HG03103 (cell line): ENCODE results near the gene PTPRN2.
"Not testable (repeated sequence)": the region's sequence is repeated elsewhere in the genome, so short reads cannot be mapped to it uniquely, and the experiment has no call there.

Experiments used
- ATAC-seq: cut with Tn5 transposase; IDR thresholded peaks from one replicate; pipeline ENCODE4 v1.9.1; 2021; ENCODE audit warnings: low read depth; ENCODE audit not compliant: unreplicated experiment

Gene PTPRN2

DNA sequence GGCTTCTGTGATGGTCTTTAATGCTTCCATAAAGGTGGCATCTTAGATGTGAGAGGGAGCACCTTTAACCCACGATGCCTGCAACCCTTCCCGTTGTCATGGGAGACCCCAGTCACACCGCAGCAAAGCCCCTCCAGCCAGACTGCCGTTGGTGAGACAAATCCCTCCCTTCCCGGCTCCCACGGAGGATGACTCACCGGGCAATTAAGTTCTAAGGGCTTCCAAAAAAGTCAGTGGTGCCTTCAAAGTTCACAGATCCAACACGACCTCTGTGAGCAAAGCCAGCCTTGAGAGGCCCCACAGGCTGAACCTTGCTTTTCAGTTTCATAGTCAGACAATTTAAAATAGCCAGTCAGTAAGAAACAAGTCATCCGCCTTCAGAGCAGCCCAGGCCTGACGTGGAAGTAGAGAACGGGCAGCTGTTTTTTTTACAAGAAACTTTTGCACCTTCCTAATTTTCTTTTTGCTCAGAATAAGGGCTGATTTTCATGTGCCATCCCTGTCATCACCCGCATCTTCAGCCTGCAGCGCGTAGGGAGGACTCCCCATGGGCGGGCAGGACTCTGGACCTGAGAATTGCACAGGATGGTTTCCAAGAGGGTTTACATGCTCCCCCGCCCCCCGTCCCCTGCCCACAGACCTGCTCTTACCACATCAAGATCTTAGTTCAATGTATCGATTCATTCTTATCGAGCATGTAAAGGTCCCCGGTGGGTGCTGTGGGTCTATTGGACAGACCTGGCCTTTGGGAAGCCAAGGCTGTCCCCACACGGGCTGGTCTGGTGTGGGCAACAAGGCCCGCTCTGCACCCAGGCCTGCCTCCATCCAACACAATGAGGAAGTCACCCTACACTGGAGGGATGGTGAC lies 916.9 kb downstream of the PTPRN2 start:
- ATAC-seq, result no peak

DNA sequence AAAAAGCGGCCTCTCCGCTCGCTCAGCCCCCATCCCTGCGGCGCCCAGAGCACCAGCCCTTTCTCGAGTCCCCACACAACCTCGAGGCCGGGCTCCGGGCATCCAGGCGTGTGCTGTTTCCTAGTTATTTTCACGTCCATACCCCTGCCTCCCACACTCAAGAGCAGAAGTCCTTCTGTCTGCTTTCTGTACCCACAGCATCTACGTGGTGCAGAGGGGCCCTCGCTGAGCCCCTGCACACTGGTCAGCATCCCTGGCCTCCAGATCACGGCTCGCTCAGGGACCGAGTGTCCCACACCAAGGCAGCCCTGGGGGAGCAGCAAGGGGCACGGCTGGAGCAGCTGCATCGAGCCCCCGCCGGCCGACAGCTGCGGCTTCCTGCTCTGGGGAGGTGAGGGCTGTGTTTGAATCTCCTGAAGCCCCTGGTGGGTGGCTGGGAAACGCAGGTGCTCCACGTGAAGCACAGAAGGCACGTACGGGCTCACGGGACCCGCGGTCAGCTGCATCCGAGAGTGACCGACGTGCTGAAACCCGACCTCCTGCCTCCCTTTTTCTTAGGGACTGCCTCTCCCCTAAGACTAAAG lies 917.8 kb downstream of the PTPRN2 start:
- no peak for ATAC-seq

DNA sequence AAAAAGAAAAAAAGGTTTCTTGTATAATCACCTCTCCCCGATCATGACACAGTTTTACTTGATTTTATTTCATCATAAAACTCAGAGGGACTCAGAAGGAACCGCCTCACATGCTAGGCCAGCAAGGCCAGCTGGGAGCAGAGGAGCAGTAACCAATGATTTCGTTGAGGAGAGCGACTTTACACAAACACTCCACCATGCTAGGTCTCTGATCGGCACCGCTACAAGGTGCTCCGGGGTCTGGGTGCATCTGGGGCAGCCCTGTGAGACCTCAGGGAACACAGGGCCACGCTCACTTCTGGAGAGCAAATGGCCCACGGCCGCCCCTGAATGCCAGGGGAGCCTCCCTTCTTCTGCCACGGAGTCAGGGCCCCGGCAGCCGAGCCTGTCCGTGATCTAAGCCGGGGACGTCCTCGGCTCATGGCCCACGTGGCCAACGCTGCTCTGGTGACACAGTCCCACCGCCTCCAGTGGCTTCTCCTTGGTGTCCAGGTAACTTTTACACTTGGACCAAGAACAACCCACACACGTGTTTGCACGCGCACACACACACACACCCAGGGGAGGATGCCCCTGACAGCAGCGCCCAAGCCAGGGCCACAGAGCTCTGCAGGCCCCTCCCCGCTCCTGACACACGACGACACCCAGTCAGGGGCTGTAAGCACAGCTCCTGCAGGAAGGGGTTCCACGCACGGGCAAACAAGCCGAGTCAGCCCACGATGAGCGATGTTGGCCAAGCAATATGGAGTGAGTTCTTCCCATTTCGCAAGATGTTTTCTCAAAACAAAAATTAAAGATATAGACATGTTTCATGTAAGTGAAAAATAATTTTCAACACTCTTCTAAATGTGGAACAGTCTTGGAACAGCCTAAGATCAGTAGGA lies 918.5 kb downstream of the PTPRN2 start:
- no peak for ATAC-seq

DNA sequence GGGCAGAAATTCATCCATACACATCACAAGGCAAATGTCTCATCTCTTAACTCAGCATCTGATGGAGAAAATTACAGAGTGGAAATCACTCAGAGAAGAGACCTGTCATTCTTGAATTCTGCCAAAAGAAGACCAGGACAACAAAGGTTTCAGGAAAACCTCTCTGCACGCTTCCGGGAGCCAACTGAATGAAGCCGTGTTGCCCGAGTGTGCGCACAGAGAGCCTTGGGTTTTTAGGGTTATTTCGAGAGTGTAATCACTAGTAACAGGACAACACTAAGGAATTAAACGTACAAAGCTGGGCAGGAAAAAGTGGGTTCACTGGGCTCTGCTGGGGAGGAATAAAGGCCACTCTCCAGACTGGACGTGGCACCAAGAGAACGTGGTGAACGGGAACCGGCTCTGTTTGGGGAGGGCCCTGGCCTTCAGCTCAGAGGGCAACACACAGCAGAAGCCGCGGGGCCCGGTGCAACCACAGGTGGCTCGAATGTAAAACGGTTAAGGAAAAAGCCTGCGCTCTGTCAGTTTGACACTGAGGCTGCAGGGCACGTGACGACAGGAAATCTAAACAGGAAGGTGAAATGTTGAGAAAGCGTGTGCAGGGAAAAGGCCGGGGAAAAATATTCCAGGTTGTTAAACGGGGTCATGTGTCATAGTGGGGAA lies 919.3 kb downstream of the PTPRN2 start:
- no peak for ATAC-seq

DNA sequence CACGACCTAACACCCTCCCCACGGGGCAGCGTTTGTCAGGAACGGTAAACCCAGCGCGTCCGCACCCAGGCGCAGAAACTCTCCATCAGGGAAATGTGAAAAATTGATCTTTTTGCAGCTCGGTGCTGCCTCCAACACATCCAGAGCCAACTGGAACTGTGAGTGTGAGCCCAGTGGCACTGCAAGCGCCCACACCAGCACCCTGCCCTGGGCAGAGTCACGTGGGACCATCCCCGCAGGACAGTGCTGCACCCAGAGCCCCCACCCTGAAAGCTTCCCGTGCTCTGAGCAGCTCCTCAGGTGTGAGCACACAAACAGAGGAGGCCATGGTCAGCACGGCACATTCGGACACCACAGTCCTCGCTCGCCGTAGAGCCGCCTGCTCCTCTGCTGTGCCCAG lies 919.9 kb downstream of the PTPRN2 start:
- ATAC-seq, result no peak

DNA sequence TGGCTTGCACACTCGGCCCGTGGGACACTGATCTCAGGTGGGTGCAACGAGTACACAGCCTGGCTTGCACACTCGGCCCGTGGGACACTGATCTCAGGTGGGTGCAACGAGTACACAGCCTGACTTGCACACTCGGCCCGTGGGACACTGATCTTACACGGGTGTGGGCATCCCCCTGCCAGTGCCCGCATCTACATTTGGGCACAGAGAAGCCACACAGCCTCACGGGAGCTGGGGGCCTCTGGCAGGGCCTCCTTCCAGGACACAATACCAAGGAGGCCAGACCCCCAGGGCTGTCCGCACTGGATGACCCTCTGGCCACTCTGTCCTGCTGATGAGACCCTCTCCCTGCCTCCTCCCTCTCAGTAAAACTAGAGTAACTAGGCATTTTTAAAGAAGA lies 920.4 kb downstream of the PTPRN2 start:
- no peak for ATAC-seq

DNA sequence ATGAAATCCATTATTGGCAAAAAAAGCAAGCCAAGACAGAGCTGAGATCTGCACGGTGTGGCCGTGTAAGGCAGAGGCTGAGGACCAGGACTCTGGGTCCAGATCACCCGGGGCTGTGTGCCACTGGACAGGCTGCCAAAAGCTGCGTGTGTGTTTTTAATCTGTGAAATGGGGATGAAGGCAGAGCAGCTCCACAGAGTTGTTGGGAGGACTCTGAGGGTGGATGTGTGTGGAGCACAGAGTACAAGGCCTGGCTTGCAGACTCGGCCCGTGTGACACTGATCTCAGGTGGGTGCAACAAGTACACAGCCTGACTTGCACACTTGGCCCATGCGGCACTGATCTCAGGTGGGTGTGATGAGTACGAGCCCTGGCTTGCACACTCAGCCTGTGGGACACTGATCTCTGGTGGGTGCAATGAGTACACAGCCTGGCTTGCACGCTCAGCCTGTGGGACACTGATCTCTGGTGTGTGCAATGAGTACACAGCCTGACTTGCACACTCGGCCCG lies 921.0 kb downstream of the PTPRN2 start:
- ATAC-seq, result no peak

DNA sequence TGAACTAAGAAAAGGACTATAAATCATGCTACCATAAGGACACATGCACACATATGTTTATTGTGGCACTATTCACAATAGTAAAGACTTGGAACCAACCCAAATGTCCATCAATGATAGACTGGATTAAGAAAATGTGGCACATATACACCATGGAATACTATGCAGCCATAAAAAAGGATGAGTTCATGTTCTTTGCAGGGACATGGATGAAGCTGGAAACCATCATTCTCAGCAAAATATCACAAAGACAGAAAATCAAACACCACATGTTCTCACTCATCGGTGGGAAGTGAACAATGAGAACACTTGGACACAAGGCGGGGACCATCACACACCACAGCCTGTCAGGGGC lies 922.0 kb downstream of the PTPRN2 start:
- not testable (repeated sequence) for ATAC-seq

DNA sequence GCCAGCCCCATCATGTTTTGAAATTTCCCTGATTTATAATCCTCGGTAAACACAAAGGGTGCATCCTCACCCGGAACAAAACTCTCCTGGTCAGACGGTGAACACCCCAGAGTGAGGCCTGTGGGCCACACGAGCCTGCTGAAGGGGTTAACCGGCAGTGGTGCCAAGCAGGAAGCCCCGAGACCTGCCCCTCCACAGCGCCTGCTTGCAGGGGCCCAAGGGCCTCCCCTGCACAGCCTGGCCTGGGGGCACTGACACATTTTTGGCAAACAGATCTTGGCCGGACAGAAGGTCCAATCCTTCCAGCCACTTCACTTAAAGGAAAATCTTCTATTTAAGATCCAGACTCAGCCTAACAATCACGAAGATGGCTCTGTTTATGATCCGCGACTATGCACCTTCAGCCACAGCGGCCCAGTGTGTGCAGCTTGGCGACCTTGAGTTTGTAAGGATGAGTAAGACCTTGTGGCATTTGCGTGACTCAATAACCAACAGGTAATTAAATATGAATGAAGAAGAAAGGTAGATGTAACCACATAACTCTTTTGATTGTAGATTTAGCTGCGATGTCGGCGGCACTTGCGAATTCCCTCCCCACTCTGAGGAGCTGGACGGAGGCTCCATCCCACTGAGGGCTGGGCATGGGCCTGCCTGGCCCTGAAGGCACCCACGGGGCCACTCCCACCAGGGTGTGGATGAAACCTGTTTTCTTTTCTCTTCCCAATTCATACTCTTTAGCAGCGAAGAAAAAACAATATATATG lies 922.6 kb downstream of the PTPRN2 start:
- no peak for ATAC-seq

DNA sequence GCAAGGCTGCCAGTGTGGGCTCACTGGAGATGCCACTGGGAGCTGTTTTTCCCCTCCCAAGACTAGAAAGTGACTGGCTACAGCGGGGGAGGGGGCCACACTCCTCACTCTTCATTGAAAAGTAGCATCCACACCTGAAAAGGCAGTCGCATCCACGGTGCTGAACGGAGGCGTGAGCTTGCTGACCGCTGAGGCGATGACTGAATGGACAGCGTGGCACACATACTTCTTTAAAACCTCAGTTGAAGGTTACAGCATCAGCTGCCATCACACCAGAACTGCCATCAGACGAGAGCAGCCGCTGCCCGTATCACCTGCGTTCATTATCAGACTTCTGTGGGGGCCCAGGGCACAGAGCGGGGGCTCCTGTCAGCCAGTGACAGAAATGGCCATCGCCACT lies 923.6 kb downstream of the PTPRN2 start:
- no peak for ATAC-seq

DNA sequence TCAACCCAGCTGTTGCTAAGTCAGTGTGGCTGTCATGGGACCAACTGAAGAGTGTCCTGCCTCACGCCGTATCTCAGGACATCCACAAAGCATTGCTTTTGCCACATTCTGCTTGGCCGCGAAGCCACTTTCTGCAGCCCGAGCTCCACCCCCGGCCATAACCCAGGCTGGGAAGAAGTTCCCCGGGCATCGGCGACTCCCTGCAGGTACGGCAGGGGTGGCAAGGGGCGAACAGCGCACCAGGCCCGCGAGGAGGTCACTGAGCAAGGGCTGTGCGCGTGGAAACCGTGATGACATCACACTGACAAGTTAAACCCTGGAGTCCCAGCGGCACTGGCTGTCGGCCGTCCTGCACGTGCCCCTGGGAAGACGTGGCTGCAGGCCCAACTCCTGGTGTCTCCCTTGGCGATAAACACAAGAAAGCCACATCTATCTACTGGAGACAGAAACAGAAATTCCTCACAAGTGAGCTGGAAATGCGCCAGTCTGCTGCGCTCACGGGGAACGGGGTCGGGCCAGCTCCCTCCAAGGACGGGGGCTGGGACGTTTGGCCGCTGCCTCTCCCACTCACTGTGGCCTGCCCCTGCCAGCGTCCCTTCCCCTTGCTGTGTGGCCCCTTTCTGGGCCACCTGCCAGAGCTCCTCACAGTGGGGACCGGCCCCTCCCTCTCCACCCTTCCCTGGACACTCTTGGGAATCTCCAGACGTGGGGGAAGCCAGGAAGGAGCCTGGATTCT lies 924.5 kb downstream of the PTPRN2 start:
- ATAC-seq, result no peak

DNA sequence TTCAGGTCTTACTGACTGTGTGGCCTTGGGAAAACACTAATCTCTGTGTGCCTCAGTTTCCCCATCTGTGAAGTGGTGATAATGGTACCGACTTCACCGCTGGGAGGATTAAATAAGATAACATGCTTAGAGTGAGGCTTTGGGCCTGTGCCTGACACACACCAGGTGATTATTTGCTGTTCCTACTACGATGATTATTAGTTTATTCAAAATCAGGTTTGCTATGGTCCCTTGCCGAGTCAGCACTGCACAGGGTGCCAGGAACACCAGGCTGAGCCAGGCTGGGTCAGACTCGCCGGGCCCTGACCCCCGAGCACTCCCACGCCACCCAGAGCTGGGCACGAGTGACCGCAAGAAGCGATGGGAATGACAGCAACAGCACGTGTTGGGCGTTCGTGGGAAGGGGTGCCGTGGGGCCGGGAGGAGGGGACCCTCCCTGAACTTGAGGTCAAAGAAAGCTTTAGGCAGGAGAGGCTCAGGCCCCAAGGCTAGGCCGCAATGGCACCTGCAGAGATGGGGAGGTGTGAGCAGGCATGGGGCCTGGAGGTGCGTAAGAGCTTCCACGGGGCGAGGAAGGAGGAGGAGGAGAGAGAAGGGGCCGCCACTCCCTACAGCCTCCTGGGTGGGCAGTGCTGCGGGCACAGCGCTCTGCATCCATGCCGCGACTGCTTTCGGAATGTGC lies 925.4 kb downstream of the PTPRN2 start:
- ATAC-seq, result no peak

DNA sequence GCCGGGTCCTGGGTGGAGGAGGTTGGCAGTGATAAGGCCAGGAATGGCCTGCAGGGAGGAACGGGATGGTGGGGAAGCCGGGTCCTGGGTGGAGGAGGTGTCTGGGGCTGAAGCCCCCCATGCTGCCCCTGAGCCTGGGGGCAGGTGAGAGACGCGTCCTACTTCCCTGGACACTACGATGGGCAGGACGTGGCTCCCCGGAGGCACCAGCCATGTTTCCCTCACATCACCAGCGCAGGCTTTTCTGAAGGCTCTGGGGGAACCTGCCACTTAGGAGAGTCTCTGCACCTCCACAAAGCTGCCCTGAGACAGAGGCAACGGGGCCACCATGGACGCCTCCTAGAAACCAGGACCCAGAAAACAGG lies 926.0 kb downstream of the PTPRN2 start:
- no peak for ATAC-seq

DNA sequence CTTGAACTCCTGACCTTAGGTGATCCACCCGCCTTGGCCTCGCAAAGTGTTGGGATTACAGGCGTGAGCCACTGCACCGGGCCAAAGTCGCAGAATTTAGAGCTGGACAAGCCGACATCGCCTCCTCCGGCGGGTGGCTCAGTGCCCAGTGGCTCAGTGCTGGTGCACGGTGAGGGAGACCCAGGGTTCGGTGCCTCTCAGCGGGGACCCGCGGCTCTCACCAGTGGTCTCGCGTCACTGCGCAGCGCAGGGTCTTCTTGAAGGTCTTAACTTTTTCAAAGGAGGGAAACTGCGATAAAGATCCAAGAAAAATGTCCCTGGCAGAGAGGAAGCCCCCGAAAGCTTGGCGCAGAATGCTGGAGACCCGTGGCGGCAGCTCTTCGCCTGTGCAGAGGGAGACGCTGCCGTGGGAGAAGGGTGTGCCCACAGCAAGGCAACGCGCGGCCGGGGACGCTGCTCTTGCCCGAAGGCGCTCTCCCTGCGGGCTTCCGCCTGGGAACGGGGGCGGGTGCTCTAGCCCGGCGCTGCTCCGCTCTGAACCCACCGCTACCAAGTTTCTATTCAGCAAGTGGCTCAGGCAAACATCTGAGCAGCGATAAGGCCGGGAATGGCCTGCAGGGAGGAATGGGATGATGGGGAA lies 926.5 kb downstream of the PTPRN2 start:
- ATAC-seq, result no peak

DNA sequence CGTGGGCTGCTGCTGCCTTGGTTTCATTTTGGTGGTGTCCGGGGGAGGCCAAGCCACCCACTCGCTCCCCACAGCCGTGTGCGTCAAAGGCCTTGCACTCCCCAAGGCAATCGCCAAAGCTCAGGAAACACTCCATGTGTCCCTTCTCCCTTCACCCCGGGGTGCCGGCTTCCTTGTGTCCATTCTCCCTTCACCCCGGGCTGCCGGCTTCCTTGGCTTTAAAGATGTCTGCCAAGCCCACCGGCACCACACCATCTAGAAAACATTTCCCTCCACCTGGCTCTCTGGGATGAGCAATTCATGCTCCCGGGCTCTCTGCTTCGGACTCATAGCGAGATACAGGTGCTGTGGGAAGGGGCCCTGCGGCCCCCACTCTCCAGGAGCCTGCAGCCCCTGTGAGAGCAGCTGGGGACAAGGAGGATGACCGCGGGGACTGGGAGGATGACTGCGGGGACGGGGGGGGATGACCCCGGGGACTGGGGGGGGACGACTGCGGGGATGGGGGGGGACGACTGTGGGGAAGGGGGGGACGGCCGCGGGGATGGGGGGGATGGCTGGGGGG lies 928.7 kb downstream of the PTPRN2 start:
- ATAC-seq, result no peak

DNA sequence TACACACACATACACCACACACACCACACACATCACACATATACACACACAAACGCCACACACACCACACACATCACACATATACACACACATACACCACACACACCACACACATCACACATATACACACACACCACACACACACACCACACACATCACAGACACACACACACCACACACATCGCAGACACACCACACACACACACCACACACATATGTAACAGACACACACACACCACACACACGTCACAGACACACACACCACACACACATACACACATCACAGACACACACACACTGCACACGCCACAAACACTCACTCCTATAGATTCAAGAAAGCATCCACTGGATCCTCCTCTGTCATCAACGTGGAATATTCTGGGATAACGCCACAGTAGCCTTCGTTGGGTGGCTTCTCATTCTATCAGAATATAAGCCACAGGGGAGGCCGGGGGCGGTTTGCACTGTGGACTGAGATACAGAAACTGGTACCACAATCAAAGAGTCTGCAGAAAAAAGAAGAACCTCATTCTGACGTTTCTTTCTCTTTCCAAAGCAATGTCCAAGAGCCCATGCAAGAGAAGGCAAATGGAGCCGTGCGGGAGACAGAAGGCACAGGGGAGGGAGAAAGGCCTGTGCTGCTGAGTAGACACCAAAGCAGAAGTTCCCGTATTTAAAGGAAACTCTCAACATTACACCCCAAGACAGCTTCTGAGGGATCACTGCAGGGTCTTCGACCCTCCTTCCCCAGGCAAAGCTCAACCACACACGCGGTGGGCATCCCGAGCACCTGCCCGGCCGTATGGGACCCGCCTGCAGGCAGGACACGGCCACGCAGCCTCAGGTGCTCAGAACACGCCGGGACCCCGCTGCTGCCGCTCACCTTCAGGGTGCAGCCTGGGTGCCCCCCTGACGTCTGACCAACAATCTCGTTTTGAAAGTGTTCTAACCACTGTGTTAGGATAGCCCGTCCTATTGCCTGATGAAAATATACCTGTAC lies 929.6 kb downstream of the PTPRN2 start:
- no peak for ATAC-seq
